NOMO-1 treated with dmso at 0.1 percent for 144 hours (cell line): Measurements from ENCODE around the gene LMF1.
"Not testable (repeated sequence)": the region's sequence is repeated elsewhere in the genome, so short reads cannot be mapped to it uniquely, and the experiment has no call there.

Experiments used
- DNase-seq: peaks from one replicate; lab custom pipeline; 2025; ENCODE audit not compliant: unreplicated experiment; lab: John Stamatoyannopoulos, UW

Gene LMF1

GRCh38 chr16:883340-883739 lies 87.4 kb downstream of the LMF1 start:
- DNase-seq: no peak

GRCh38 chr16:882671-883070 lies 88.1 kb downstream of the LMF1 start:
- not testable (repeated sequence) for DNase-seq

- no peak for DNase-seq
Observed at GRCh38 chr16:882256-882655, 88.5 kb downstream of the LMF1 start.

- DNase-seq: no peak
Observed at GRCh38 chr16:881219-882097, 89.3 kb downstream of the LMF1 start.

- DNase-seq: no peak
Observed at GRCh38 chr16:880471-881171, 90.2 kb downstream of the LMF1 start.

- no peak for DNase-seq
Observed at GRCh38 chr16:879986-880385, 90.8 kb downstream of the LMF1 start.

- DNase-seq: no peak
Observed at GRCh38 chr16:879461-879861, 91.3 kb downstream of the LMF1 start.

- no peak for DNase-seq
Observed at GRCh38 chr16:878886-879285, 91.9 kb downstream of the LMF1 start.

GRCh38 chr16:878072-878784 lies 92.6 kb downstream of the LMF1 start:
- no peak for DNase-seq

GRCh38 chr16:877242-878071 lies 93.3 kb downstream of the LMF1 start:
- peak; percentile 37 for DNase-seq

GRCh38 chr16:876523-877241 lies 94.1 kb downstream of the LMF1 start:
- no peak for DNase-seq

GRCh38 chr16:876041-876335 lies 94.8 kb downstream of the LMF1 start:
- no peak for DNase-seq

GRCh38 chr16:875182-876040 lies 95.4 kb downstream of the LMF1 start:
- no peak for DNase-seq

- DNase-seq: no peak
Observed at GRCh38 chr16:874366-875181, 96.2 kb downstream of the LMF1 start.

GRCh38 chr16:873889-874288 lies 96.9 kb downstream of the LMF1 start:
- DNase-seq: no peak

- no peak for DNase-seq
Observed at GRCh38 chr16:873243-873661, 97.5 kb downstream of the LMF1 start.

GRCh38 chr16:872436-873242 lies 98.1 kb downstream of the LMF1 start:
- DNase-seq: no peak
